Measurements from ENCODE around the gene DLEC1.
"Not testable (repeated sequence)": the region's sequence is repeated elsewhere in the genome, so short reads cannot be mapped to it uniquely, and the experiment has no call there.

The DLEC1 gene

GRCh38 chr3:38085311-38085942, 46.4 kb downstream of the DLEC1 start:
- no peak for DNase-seq

- DNase-seq, result no peak
Measured at GRCh38 chr3:38085943-38086324, 46.9 kb downstream of the DLEC1 start.

- no peak for DNase-seq
Measured at GRCh38 chr3:38086496-38086895, 47.5 kb downstream of the DLEC1 start.

- DNase-seq, result not testable (repeated sequence)
Measured at GRCh38 chr3:38087278-38087677, 48.3 kb downstream of the DLEC1 start.

- DNase-seq, result no peak
Measured at GRCh38 chr3:38088126-38089078, 49.4 kb downstream of the DLEC1 start.

- no peak for DNase-seq
Measured at GRCh38 chr3:38089163-38089562, 50.2 kb downstream of the DLEC1 start.

- no peak for DNase-seq
Measured at GRCh38 chr3:38090453-38090852, 51.4 kb downstream of the DLEC1 start.

GRCh38 chr3:38094999-38095398, 56.0 kb downstream of the DLEC1 start:
- DNase-seq, result no peak

- DNase-seq, result no peak
Measured at GRCh38 chr3:38095669-38096483, 56.9 kb downstream of the DLEC1 start.

GRCh38 chr3:38097446-38098375, 58.7 kb downstream of the DLEC1 start:
- no peak for DNase-seq

- DNase-seq, result no peak
Measured at GRCh38 chr3:38098376-38098723, 59.3 kb downstream of the DLEC1 start.

- no peak for DNase-seq
Measured at GRCh38 chr3:38099518-38099917, 60.5 kb downstream of the DLEC1 start.

GRCh38 chr3:38100498-38100897, 61.5 kb downstream of the DLEC1 start:
- DNase-seq, result no peak

GRCh38 chr3:38101811-38102443, 62.9 kb downstream of the DLEC1 start:
- DNase-seq, result no peak

GRCh38 chr3:38102444-38102814, 63.4 kb downstream of the DLEC1 start:
- no peak for DNase-seq

GRCh38 chr3:38105525-38105924, 66.5 kb downstream of the DLEC1 start:
- DNase-seq, result no peak

- no peak for DNase-seq
Measured at GRCh38 chr3:38107911-38108648, 69.1 kb downstream of the DLEC1 start.

GRCh38 chr3:38108649-38109579, 69.9 kb downstream of the DLEC1 start:
- no peak for DNase-seq

- no peak for DNase-seq
Measured at GRCh38 chr3:38109580-38110313, 70.7 kb downstream of the DLEC1 start.
